ENCODE measurements around the gene RMI1.

Gene RMI1

DNA sequence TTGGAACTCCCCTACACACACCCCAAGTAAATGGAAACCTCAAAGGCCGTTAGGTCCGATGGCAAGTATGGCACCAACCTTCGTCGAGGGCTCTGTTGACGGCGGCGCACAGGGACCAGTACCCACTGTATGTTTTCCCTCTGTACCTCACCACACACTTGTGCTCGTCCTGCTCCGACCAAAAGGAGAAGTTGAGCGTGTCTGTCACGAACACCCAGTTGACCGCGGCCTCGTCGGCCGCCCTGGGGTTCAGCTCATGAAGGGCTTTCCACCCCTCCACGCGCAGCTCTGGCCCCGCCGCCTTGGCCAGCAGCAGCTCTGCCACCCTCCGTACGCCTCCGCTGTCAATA lies 24.5 kb upstream of the RMI1 start:
- peak overlapping the region; percentile 87 for H3K4me3 ChIP-seq (ENCODE audit: low read depth, low read length)
- no peaks in the 10 kb centered on the region for H3K9me3 ChIP-seq (ENCODE audit: control insufficient read depth, insufficient read depth, low read length)
- H3K4me1 ChIP-seq (ENCODE audit: control insufficient read depth, insufficient read depth, low read length), result no peaks in the 10 kb centered on the region
- H3K9ac ChIP-seq (ENCODE audit: low read depth, low read length), result peak overlapping the region; percentile 90
- no peaks in the 10 kb centered on the region for H3K27me3 ChIP-seq (ENCODE audit: control insufficient read depth, insufficient read depth, low read length)
- H3K36me3 ChIP-seq (ENCODE audit: control insufficient read depth, insufficient read depth, low read length), result peaks cover 2% of the 10 kb centered on the region

- Histone ChIP-seq H3K9me3 (ENCODE audit: control insufficient read depth, insufficient read depth, low read length) (no peaks in the 10 kb centered on the region), H3K4me3 (ENCODE audit: low read depth, low read length) (peak overlapping the region; percentile 87), H3K27me3 (ENCODE audit: control insufficient read depth, insufficient read depth, low read length) (no peaks in the 10 kb centered on the region), H3K4me1 (ENCODE audit: control insufficient read depth, insufficient read depth, low read length) (no peaks in the 10 kb centered on the region), H3K36me3 (ENCODE audit: control insufficient read depth, insufficient read depth, low read length) (no peaks in the 10 kb centered on the region), H3K9ac (ENCODE audit: low read depth, low read length) (peak overlapping the region; percentile 90)
These were observed 24.0 kb upstream of the RMI1 start for GRCh38 chr9:83956436-83957247.

GRCh38 chr9:83957248-83957513 lies 23.4 kb upstream of the RMI1 start:
- no peaks in the 10 kb centered on the region for H3K27me3 ChIP-seq (ENCODE audit: control insufficient read depth, insufficient read depth, low read length)
- H3K36me3 ChIP-seq (ENCODE audit: control insufficient read depth, insufficient read depth, low read length), result no peaks in the 10 kb centered on the region
- H3K4me3 ChIP-seq (ENCODE audit: low read depth, low read length), result peak overlapping the region; percentile 87
- H3K4me1 ChIP-seq (ENCODE audit: control insufficient read depth, insufficient read depth, low read length), result no peaks in the 10 kb centered on the region
- no peaks in the 10 kb centered on the region for H3K9me3 ChIP-seq (ENCODE audit: control insufficient read depth, insufficient read depth, low read length)
- H3K9ac ChIP-seq (ENCODE audit: low read depth, low read length), result peak overlapping the region; percentile 90

DNA sequence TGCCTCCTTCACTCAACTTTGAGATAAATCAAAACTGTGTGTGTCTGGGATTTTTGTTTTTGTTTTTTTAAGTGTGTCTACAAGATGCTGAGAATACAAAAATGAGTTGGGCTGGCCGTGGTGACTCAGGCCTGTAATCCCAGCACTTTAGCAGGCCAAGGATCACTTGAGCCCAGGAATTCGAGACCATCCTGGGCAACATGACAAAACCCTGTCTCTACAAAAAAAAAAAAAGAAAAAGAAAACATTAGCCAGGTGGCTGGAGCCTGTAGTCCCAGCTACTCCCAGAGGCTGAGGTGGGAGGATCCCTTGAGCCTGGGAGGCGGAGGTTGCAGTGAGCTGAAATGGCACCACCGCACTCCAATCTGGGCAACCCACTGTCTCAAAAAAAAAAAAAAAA lies 21.5 kb upstream of the RMI1 start:
- no peaks in the 10 kb centered on the region for H3K36me3 ChIP-seq (ENCODE audit: control insufficient read depth, insufficient read depth, low read length)
- no peak overlapping the region for H3K9ac ChIP-seq (ENCODE audit: low read depth, low read length)
- no peaks in the 10 kb centered on the region for H3K27me3 ChIP-seq (ENCODE audit: control insufficient read depth, insufficient read depth, low read length)
- no peaks in the 10 kb centered on the region for H3K4me1 ChIP-seq (ENCODE audit: control insufficient read depth, insufficient read depth, low read length)
- H3K4me3 ChIP-seq (ENCODE audit: low read depth, low read length), result no peak overlapping the region
- H3K9me3 ChIP-seq (ENCODE audit: control insufficient read depth, insufficient read depth, low read length), result no peaks in the 10 kb centered on the region

GRCh38 chr9:83960991-83961390 lies 19.6 kb upstream of the RMI1 start:
- Histone ChIP-seq H3K9me3 (ENCODE audit: control insufficient read depth, insufficient read depth, low read length) (no peaks in the 10 kb centered on the region), H3K4me3 (ENCODE audit: low read depth, low read length) (no peak overlapping the region), H3K4me1 (ENCODE audit: control insufficient read depth, insufficient read depth, low read length) (no peaks in the 10 kb centered on the region), H3K9ac (ENCODE audit: low read depth, low read length) (no peak overlapping the region), H3K36me3 (ENCODE audit: control insufficient read depth, insufficient read depth, low read length) (no peaks in the 10 kb centered on the region), H3K27me3 (ENCODE audit: control insufficient read depth, insufficient read depth, low read length) (no peaks in the 10 kb centered on the region)

- Histone ChIP-seq H3K4me3 (ENCODE audit: low read depth, low read length) (no peak overlapping the region), H3K9me3 (ENCODE audit: control insufficient read depth, insufficient read depth, low read length) (no peaks in the 10 kb centered on the region), H3K4me1 (ENCODE audit: control insufficient read depth, insufficient read depth, low read length) (no peaks in the 10 kb centered on the region), H3K36me3 (ENCODE audit: control insufficient read depth, insufficient read depth, low read length) (no peaks in the 10 kb centered on the region), H3K9ac (ENCODE audit: low read depth, low read length) (no peak overlapping the region), H3K27me3 (ENCODE audit: control insufficient read depth, insufficient read depth, low read length) (no peaks in the 10 kb centered on the region)
These were observed 18.4 kb upstream of the RMI1 start for GRCh38 chr9:83962165-83962564.

DNA sequence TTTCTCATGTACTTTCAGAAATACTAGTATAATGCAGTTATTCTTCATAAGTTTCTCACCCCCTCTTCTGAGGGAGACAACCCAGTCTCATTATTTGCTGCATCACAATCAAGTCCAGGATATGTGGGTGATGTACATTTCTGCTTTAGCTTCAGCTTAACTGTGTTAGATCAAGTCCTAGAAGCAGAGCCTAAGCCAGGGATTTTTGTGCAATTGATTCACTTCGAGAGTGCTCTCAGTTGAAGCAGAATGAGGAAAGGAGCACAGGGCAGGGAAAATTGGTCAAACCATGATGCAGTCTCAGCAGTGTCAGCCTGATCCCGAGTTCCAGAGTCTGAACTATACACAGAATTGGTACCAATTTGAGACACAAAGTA lies 15.6 kb upstream of the RMI1 start:
- H3K36me3 ChIP-seq (ENCODE audit: control insufficient read depth, insufficient read depth, low read length), result peaks cover 13% of the 10 kb centered on the region
- no peak overlapping the region for H3K9ac ChIP-seq (ENCODE audit: low read depth, low read length)
- H3K4me3 ChIP-seq (ENCODE audit: low read depth, low read length), result no peak overlapping the region
- H3K4me1 ChIP-seq (ENCODE audit: control insufficient read depth, insufficient read depth, low read length), result no peaks in the 10 kb centered on the region
- no peaks in the 10 kb centered on the region for H3K9me3 ChIP-seq (ENCODE audit: control insufficient read depth, insufficient read depth, low read length)
- no peaks in the 10 kb centered on the region for H3K27me3 ChIP-seq (ENCODE audit: control insufficient read depth, insufficient read depth, low read length)

DNA sequence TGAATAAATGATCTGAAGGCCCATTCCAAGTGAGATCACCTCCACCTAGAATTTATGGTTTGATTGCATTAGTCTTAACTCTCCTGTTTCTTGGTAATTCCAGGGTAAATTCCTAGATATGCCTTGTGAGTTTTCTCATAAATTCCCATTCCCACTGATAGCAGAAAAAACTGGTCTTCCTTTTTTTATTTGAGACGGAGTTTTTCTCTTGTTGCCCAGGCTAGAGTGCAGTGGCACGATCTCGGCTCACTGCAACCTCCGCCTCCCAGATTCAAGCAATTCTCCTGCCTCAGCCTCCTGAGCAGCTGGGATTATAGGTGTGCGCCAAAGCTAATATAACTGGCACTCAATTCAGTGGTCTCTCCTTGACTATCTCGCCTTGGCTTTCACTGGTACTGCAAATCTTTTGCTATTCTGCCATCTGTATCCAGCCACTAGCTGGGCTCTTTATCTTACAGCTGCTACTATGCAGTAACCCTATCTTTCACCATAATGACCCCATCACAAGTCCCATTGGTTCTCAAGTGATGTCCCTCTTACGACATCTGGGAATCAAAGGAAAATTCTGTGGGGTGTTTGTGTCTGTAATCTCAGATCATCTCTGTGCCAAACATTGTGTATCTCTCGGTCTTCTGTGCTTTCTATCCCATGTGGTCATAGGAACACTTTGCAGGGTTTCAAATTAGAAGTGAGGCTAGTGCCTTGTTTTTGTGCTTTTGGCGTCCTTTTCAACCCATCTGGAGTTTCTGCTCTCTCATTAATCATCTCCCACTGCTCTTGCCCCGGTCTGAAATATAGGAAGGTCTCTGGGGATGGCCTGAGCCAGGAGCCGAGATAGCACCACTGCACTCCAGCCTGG lies 15.0 kb upstream of the RMI1 start:
- Histone ChIP-seq H3K9ac (ENCODE audit: low read depth, low read length) (no peak overlapping the region), H3K27me3 (ENCODE audit: control insufficient read depth, insufficient read depth, low read length) (no peaks in the 10 kb centered on the region), H3K36me3 (ENCODE audit: control insufficient read depth, insufficient read depth, low read length) (peaks cover 20% of the 10 kb centered on the region), H3K4me3 (ENCODE audit: low read depth, low read length) (no peak overlapping the region), H3K9me3 (ENCODE audit: control insufficient read depth, insufficient read depth, low read length) (no peaks in the 10 kb centered on the region), H3K4me1 (ENCODE audit: control insufficient read depth, insufficient read depth, low read length) (no peaks in the 10 kb centered on the region)

- H3K9ac ChIP-seq (ENCODE audit: low read depth, low read length), result no peak overlapping the region
- no peak overlapping the region for H3K4me3 ChIP-seq (ENCODE audit: low read depth, low read length)
- no peaks in the 10 kb centered on the region for H3K9me3 ChIP-seq (ENCODE audit: control insufficient read depth, insufficient read depth, low read length)
- H3K4me1 ChIP-seq (ENCODE audit: control insufficient read depth, insufficient read depth, low read length), result no peaks in the 10 kb centered on the region
- peaks cover 26% of the 10 kb centered on the region for H3K36me3 ChIP-seq (ENCODE audit: control insufficient read depth, insufficient read depth, low read length)
- no peaks in the 10 kb centered on the region for H3K27me3 ChIP-seq (ENCODE audit: control insufficient read depth, insufficient read depth, low read length)
These were observed 14.4 kb upstream of the RMI1 start for GRCh38 chr9:83966209-83966582.

GRCh38 chr9:83967073-83967472 lies 13.5 kb upstream of the RMI1 start:
- H3K36me3 ChIP-seq (ENCODE audit: control insufficient read depth, insufficient read depth, low read length), result peaks cover 35% of the 10 kb centered on the region
- no peak overlapping the region for H3K9ac ChIP-seq (ENCODE audit: low read depth, low read length)
- H3K27me3 ChIP-seq (ENCODE audit: control insufficient read depth, insufficient read depth, low read length), result no peaks in the 10 kb centered on the region
- H3K4me1 ChIP-seq (ENCODE audit: control insufficient read depth, insufficient read depth, low read length), result no peaks in the 10 kb centered on the region
- no peaks in the 10 kb centered on the region for H3K9me3 ChIP-seq (ENCODE audit: control insufficient read depth, insufficient read depth, low read length)
- no peak overlapping the region for H3K4me3 ChIP-seq (ENCODE audit: low read depth, low read length)

DNA sequence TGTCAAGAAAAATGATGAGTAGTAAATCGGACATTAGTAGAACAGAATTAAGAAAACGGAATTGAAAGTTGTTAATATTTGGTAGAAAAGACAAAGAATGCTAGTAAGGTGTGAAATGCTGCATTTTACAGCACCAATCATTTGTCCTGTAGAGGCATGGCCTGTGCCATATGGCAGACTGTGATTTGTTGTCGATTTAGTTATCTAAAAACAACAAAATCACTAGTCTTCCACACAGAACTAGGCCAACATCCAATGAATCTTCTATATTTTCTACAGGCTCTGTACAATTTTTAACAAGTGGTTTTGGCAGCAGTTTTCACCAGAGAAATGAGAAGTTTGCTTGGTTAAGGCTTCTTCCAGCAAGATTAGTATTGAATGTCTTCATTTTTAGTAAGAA lies 11.0 kb upstream of the RMI1 start:
- Histone ChIP-seq H3K9ac (ENCODE audit: low read depth, low read length) (no peak overlapping the region), H3K4me3 (ENCODE audit: low read depth, low read length) (no peak overlapping the region), H3K9me3 (ENCODE audit: control insufficient read depth, insufficient read depth, low read length) (no peaks in the 10 kb centered on the region), H3K4me1 (ENCODE audit: control insufficient read depth, insufficient read depth, low read length) (no peaks in the 10 kb centered on the region), H3K27me3 (ENCODE audit: control insufficient read depth, insufficient read depth, low read length) (no peaks in the 10 kb centered on the region), H3K36me3 (ENCODE audit: control insufficient read depth, insufficient read depth, low read length) (peaks cover 52% of the 10 kb centered on the region)

GRCh38 chr9:83971485-83971884 lies 9.1 kb upstream of the RMI1 start:
- peaks cover 70% of the 10 kb centered on the region for H3K36me3 ChIP-seq (ENCODE audit: control insufficient read depth, insufficient read depth, low read length)
- no peak overlapping the region for H3K4me3 ChIP-seq (ENCODE audit: low read depth, low read length)
- no peaks in the 10 kb centered on the region for H3K27me3 ChIP-seq (ENCODE audit: control insufficient read depth, insufficient read depth, low read length)
- no peaks in the 10 kb centered on the region for H3K9me3 ChIP-seq (ENCODE audit: control insufficient read depth, insufficient read depth, low read length)
- no peak overlapping the region for H3K9ac ChIP-seq (ENCODE audit: low read depth, low read length)
- peaks cover 2% of the 10 kb centered on the region for H3K4me1 ChIP-seq (ENCODE audit: control insufficient read depth, insufficient read depth, low read length)
